K562 (cell line): ENCODE measurements around the gene RIC3. TPM values are rescaled to one million over a fixed set of nuclear protein-coding genes. Genes with fewer than 3 reads are reported as not detected.

Experiments used
- ATAC-seq: fragments of 200-7000 bp; cut with Tn5 transposase; 3 replicates; pipeline ENCODE4 v1.9.1; 2020; ENCODE audit warnings: moderate library complexity
- BruUV-seq: library from RNA; stranded (reverse); fragments of 400-500 nt; replicated peaks from 2 replicates; lab custom pipeline; 2021; lab: Mats Ljungman, UMichigan
- CTCF ChIA-PET: fragments of 300-600 bp; formaldehyde crosslinking; extraction: SDS; loops from one replicate; lab custom pipeline; 2021; ENCODE audit warnings: low intra/inter-chr PET ratio; lab: Yijun Ruan, JAX
- POLR2A ChIA-PET: fragments of 300-600, 350-650 bp; sonication (Branson Sonifier 250); formaldehyde crosslinking; extraction: SDS; loops from one replicate; lab custom pipeline; 2021; ENCODE audit warnings: antibody characterized with exemption, inconsistent platforms; lab: Yijun Ruan, JAX
- DNase-seq, 4 experiments: peaks; one replicate each; pipeline versions ENCODE4 v3.0.0 to v3.0.0-alpha.2; 2011 to 2018; ENCODE audit warnings: low spot score in 3 of 4, mixed read lengths in 3 of 4; ENCODE audit errors: extremely low read depth in 1 of 4
- FAIRE-seq: peaks from 2 replicates; lab custom pipeline; 2011; peaks lifted over from hg19 to GRCh38; lab: Jason Lieb, UNC
- H2AFZ ChIP-seq: 2 replicates; pipeline ENCODE4 v1.6.0; 2011; ENCODE audit warnings: low read depth, low read length, control low read depth, inconsistent platforms
- H3K27ac ChIP-seq: fragments of 200-600 bp; 3 replicates; pipeline ENCODE4 v1.8.0; 2011; ENCODE audit warnings: low read depth, mild to moderate bottlenecking, control low read depth, inconsistent platforms, low read length, moderate library complexity, mixed read lengths; ENCODE audit errors: extremely low read depth
- H3K27me3 ChIP-seq, 2 experiments: fragments of 300-600 bp in 1 of 2; 2 replicates in 1 of 2; 3 replicates in 1 of 2; pipeline versions ENCODE4 v1.6.0 to v1.8.0; 2011; ENCODE audit warnings: inconsistent platforms in 2 of 2, low read length in 2 of 2, mild to moderate bottlenecking in 1 of 2, mixed read lengths in 1 of 2, moderate library complexity in 1 of 2; ENCODE audit not compliant: control insufficient read depth in 2 of 2, insufficient read depth in 2 of 2
- H3K36me3 ChIP-seq: fragments of 300-600 bp; 3 replicates; pipeline ENCODE4 v1.8.0; 2011; ENCODE audit warnings: mild to moderate bottlenecking, low read length, inconsistent platforms; ENCODE audit not compliant: control insufficient read depth, insufficient read depth
- H3K4me1 ChIP-seq, 2 experiments: fragments of 200-600 bp in 1 of 2; replicated peaks in 1 of 2; 2 replicates in 1 of 2; 3 replicates in 1 of 2; pipeline versions ENCODE4 v1.5.1 to v1.8.0; 2011; ENCODE audit warnings: inconsistent platforms in 2 of 2, low read length in 2 of 2, mild to moderate bottlenecking in 1 of 2, mixed read lengths in 1 of 2, moderate library complexity in 1 of 2; ENCODE audit not compliant: control insufficient read depth in 2 of 2, insufficient read depth in 2 of 2
- H3K4me2 ChIP-seq: 2 replicates; pipeline ENCODE4 v1.6.1; 2011; ENCODE audit warnings: low read length, control low read depth, inconsistent platforms, mixed read lengths; ENCODE audit not compliant: insufficient read depth
- H3K4me3 ChIP-seq: fragments of 200-600 bp; sonication (generic), shearing (Covaris generic); 2 replicates; pipeline ENCODE4 v1.5.1; 2016; ENCODE audit warnings: control low read depth, inconsistent platforms
- H3K79me2 ChIP-seq: fragments of 200-600 bp; 3 replicates; pipeline ENCODE4 v1.8.0; 2011; ENCODE audit warnings: low read length, inconsistent platforms; ENCODE audit not compliant: control insufficient read depth, insufficient read depth
- H3K9ac ChIP-seq, 2 experiments: 2 replicates each; pipeline versions ENCODE4 v1.6.0 to v1.6.1; 2011; ENCODE audit warnings: low read depth in 2 of 2, low read length in 2 of 2, control low read depth in 1 of 2, inconsistent platforms in 1 of 2, mild to moderate bottlenecking in 1 of 2, mixed read lengths in 1 of 2; ENCODE audit not compliant: insufficient read depth in 1 of 2
- H3K9me1 ChIP-seq: one replicate; pipeline ENCODE4 v1.6.0; 2011; ENCODE audit warnings: inconsistent platforms, mild to moderate bottlenecking, low read length, moderate library complexity; ENCODE audit not compliant: control insufficient read depth, insufficient read depth
- H3K9me3 ChIP-seq: replicated peaks from 2 replicates; pipeline ENCODE4 v1.5.1; 2011; ENCODE audit warnings: low read depth, low read length, inconsistent platforms; ENCODE audit not compliant: control insufficient read depth, insufficient read depth
- H4K20me1 ChIP-seq: replicated peaks from 2 replicates; pipeline ENCODE4 v1.6.1; 2011; ENCODE audit warnings: low read length, inconsistent platforms, mixed read lengths; ENCODE audit not compliant: control insufficient read depth, insufficient read depth
- FOXK2 ChIP-seq, 2 experiments: fragments of 450-650 bp; IDR thresholded peaks in 1 of 2; conservative IDR thresholded peaks in 1 of 2; 2 replicates each; pipeline ENCODE4 v1.6.1; 2016; ENCODE audit warnings: low read depth in 2 of 2, mild to moderate bottlenecking in 1 of 2
- HMGN3 ChIP-seq: IDR thresholded peaks from 2 replicates; pipeline ENCODE4 v1.6.1; 2011; ENCODE audit warnings: borderline replicate concordance, low read depth, mild to moderate bottlenecking, mixed read lengths, low read length; ENCODE audit not compliant: insufficient read length; ENCODE audit errors: extremely low read depth
- KLF10 ChIP-seq: fragments of 250-450 bp; sonication (Bioruptor Pico); IDR thresholded peaks from 2 replicates; pipeline ENCODE4 v1.6.1; 2021; ENCODE audit warnings: matching md5 sums
- MXI1 ChIP-seq: IDR thresholded peaks from 2 replicates; pipeline ENCODE4 v1.6.1; 2011; ENCODE audit warnings: low read depth, mild to moderate bottlenecking, improper control_type of control experiment, low read length
- RUNX1 ChIP-seq: sonication (generic); IDR thresholded peaks from 2 replicates; pipeline ENCODE4 v1.6.1; 2016; ENCODE audit warnings: antibody characterized with exemption, low read depth
- SREBF1 ChIP-seq: fragments of 150-350 bp; IDR thresholded peaks from 2 replicates; pipeline ENCODE4 v1.6.1; 2014; ENCODE audit warnings: antibody characterized with exemption, low read depth, low read length, borderline replicate concordance
- TRIM24 ChIP-seq, 2 experiments: fragments of 450-650 bp; IDR thresholded peaks; 2 replicates each; pipeline ENCODE4 v1.6.1; 2016
- ZBTB11 ChIP-seq, 3 experiments: fragments of 200-800 bp in 1 of 3; fragments of 250-450 bp in 1 of 3; fragments of 450-650 bp in 1 of 3; sonication (Bioruptor Pico) in 1 of 3; sonication (Bioruptor generic) in 1 of 3; formaldehyde crosslinking in 1 of 3; IDR thresholded peaks; 2 replicates each; pipeline versions ENCODE4 v1.6.1 to v1.8.0; 2016 to 2022; ENCODE audit warnings: mild to moderate bottlenecking in 2 of 3, missing genetic modification characterization in 2 of 3, missing compliant biosample characterization in 1 of 3, moderate library complexity in 1 of 3
- ZBTB8A ChIP-seq: fragments of 450-650 bp; IDR thresholded peaks from 2 replicates; pipeline ENCODE4 v1.6.1; 2018; ENCODE audit warnings: mild to moderate bottlenecking, moderate library complexity; ENCODE audit not compliant: partially characterized antibody
- ZNF561 ChIP-seq: fragments of 450-650 bp; formaldehyde crosslinking; conservative IDR thresholded peaks from 2 replicates; pipeline ENCODE4 v1.4.0; 2020; ENCODE audit warnings: mild to moderate bottlenecking, moderate library complexity
- WGBS: fragments of 100-300 bp; shearing (Covaris generic); methylation state at CpG from one replicate; pipeline ENCODE4 v1.1.6; 2016; ENCODE audit warnings: low coverage, mixed read lengths; ENCODE audit not compliant: insufficient coverage; ENCODE audit errors: missing lambda C conversion rate; 5-methylcytosine and 5-hydroxymethylcytosine counted together
- in situ Hi-C: fragments of 300-500 bp; cut with MboI; formaldehyde crosslinking; loops from 4 replicates; pipeline ENCODE4 v1.15.0; 2018; ENCODE audit warnings: inconsistent platforms, mixed read lengths
- intact Hi-C: fragments of 100-400 bp; cut with micrococcal nuclease; formaldehyde crosslinking; loops from 2 replicates; pipeline ENCODE4 v1.14.2; 2022
- polyA plus RNA-seq, 8 experiments: library from polyadenylated mRNA; depleted of rRNA in 4 of 8; stranded (reverse) in 5 of 8; unstranded in 3 of 8; fragments of >200 nt; fragmentation: Nextera tagmentation in 2 of 8; fragmentation: Illumina TruSeq in 1 of 8; extraction: Ambion mirVana in 2 of 8; extraction: Trizol in 1 of 8; gene quantifications; 2 replicates each; pipeline versions ENCODE4 v1.2.1 to v1.2.3, GENCODE V29; 2011 to 2014; ENCODE audit warnings: inconsistent platforms in 1 of 8, missing spikeins in 1 of 8
- total RNA-seq, 7 experiments: library from RNA; depleted of rRNA in 6 of 7; stranded (reverse); fragments of >200 nt in 6 of 7; fragmentation: Illumina TruSeq in 2 of 7; extraction: Trizol in 2 of 7; gene quantifications; 2 replicates each; pipeline versions ENCODE4 v1.2.1 to v1.2.3, GENCODE V29; 2011 to 2021; ENCODE audit warnings: low replicate concordance in 1 of 7

Gene RIC3
- total and polyA plus RNA-seq, 9 of the 15 experiments (the other 6 are each of a cell fraction or from before 2014, with no cell fraction given): 0.03 to 0.16 (median 0.05) TPM; not detected in 4

DNA sequence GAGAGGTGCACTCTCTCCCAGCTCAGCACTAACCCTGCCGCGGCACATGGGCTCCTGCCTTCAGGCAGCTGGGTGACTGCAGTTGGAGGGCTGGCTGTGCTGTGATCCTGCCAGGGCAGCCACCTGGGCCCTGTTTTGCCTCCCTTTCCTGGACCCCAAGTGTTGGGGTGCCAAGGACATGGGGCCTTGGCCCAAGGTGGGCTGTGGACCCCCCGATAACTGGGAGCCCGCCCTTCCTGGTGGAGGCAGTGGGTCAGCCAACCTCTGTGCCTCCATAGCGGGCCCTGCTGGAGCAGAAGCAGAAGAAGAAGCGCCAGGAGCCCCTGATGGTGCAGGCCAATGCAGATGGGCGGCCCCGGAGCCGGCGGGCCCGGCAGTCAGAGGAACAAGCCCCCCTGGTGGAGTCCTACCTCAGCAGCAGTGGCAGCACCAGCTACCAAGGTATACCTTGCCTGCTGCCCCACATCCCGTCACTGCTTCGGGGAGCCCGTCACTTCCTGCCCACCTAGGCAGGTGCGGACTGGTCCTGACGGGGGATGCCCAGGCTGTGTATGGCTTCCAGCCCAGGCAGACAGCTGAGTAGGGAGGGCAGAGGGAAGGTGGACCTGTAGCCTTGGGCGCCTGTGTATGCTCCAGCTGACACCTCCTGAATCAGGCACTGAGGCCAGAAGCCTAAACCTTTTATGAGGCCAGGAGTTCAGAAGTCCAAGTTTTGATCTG, 78.9 kb downstream of the RIC3 start (continued):
- no peak for TF ChIP-seq SREBF1

DNA sequence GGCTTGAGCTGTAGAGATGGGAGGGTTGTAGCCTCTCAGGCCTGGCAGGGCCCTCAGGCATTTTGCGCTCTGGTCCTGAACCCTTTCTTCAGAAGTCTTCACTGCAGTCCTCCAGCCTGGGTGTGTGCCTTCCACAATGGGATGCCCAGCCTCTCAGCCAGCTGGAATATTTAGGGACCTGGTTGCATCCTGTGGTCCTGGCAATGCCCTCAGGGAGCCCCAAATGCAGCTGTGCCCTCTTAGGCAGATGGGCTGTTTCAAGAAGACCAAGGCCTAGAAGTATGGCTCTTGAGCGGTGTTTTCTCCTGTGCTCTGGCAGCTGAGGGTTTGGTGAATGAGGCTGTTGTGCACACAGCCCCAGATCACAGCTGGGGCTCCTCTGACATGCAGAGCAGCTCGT, 81.1 kb downstream of the RIC3 start:
- no TSS peak for BruUV-seq
- no peak for TF ChIP-seq ZBTB11 (CRISPR knock-in tag; IDR thresholded peaks at IDR 0.05)
- TF ChIP-seq MXI1: no peak
- TF ChIP-seq RUNX1: no peak
- no peak for TF ChIP-seq HMGN3
- no peak for TF ChIP-seq FOXK2 (conservative IDR thresholded peaks at IDR 0.05 in 1 of 2, IDR thresholded peaks at IDR 0.05 in 1 of 2; ENCODE audit: low read depth in 2 of 2)
- no peak for TF ChIP-seq KLF10 (CRISPR knock-in tag)
- no peak for TF ChIP-seq ZNF561 (CRISPR knock-in tag)
- TF ChIP-seq ZBTB8A: no peak
- no peak for TF ChIP-seq TRIM24 (IDR thresholded peaks at IDR 0.05)
- H3K9me1 ChIP-seq: no peaks in the 10 kb centered on the region
- no peaks in the 10 kb centered on the region for H3K9me3 ChIP-seq
- DNase-seq (no peak), ATAC-seq (no peak), FAIRE-seq (no peak)
- intact Hi-C loops (no loop called here), in situ Hi-C loops (no loop called here)
- no peak overlapping the region for H3K9ac ChIP-seq
- no peaks in the 10 kb centered on the region for H3K36me3 ChIP-seq
- H4K20me1 ChIP-seq: no peaks in the 10 kb centered on the region
- no peaks in the 10 kb centered on the region for H3K4me1 ChIP-seq
- no peak overlapping the region for H2AFZ ChIP-seq
- H3K4me3 ChIP-seq: no peak overlapping the region
- no peaks in the 10 kb centered on the region for H3K79me2 ChIP-seq
- CTCF ChIA-PET: interaction anchor here (1.4 kb wide), 1 partner anchor 55 kb away, joined by 5 read pairs; no protein-coding TSS in a partner anchor
- H3K27me3 ChIP-seq: peaks cover 0 to 69% of the 10 kb centered on the region in 2 experiments; a peak in 3 of 5 replicates
- no peak overlapping the region for H3K4me2 ChIP-seq
- no peak overlapping the region for H3K27ac ChIP-seq
- 3% methylated on average over 3 of the region's 3 CpGs for WGBS
- POLR2A ChIA-PET: interaction anchor here (0.6 to 1.8 kb wide), 2 partner anchors 12 to 1516 kb away, joined by 4 read pairs; no protein-coding TSS in a partner anchor
